Mesenchymal stem cell (in vitro differentiated cells and primary cell): ENCODE measurements around the gene CAPZB.

Experiments
- DNase-seq: peaks from one replicate; pipeline ENCODE4 v3.0.0-alpha.2; 2013
- H2AFZ ChIP-seq: one replicate; pipeline ENCODE4 v1.6.1; 2013; ENCODE audit warnings: low read depth, mild to moderate bottlenecking, control low read depth, inconsistent platforms, low read length, moderate library complexity
- H2AK5ac ChIP-seq: 2 replicates; pipeline ENCODE4 v1.6.1; 2013; ENCODE audit warnings: low read length, moderate library complexity, mild to moderate bottlenecking, inconsistent platforms; ENCODE audit not compliant: severe bottlenecking
- H2BK120ac ChIP-seq: one replicate; pipeline ENCODE4 v1.6.1; 2013; ENCODE audit warnings: low read depth, mild to moderate bottlenecking, inconsistent platforms, low read length, moderate library complexity
- H2BK12ac ChIP-seq, 2 experiments: one replicate each; pipeline ENCODE4 v1.6.1; 2013; ENCODE audit warnings: inconsistent platforms in 2 of 2, low read length in 2 of 2, mild to moderate bottlenecking in 2 of 2, moderate library complexity in 2 of 2, control low read depth in 1 of 2
- H2BK15ac ChIP-seq: one replicate; pipeline ENCODE4 v1.6.1; 2013; ENCODE audit warnings: mild to moderate bottlenecking, low read depth, inconsistent platforms; ENCODE audit not compliant: poor library complexity, severe bottlenecking
- H2BK5ac ChIP-seq: 2 replicates; pipeline ENCODE4 v1.6.1; 2013; ENCODE audit warnings: low read depth, mild to moderate bottlenecking, low read length, control low read depth, inconsistent platforms; ENCODE audit not compliant: poor library complexity, severe bottlenecking
- H3K14ac ChIP-seq, 2 experiments: one replicate each; pipeline ENCODE4 v1.6.1; 2013; ENCODE audit warnings: inconsistent platforms in 2 of 2, low read length in 2 of 2, control low read depth in 1 of 2, mild to moderate bottlenecking in 1 of 2, moderate library complexity in 1 of 2
- H3K18ac ChIP-seq, 2 experiments: one replicate each; pipeline ENCODE4 v1.6.1; 2013; ENCODE audit warnings: inconsistent platforms in 2 of 2, low read length in 2 of 2, control low read depth in 1 of 2, low read depth in 1 of 2, mild to moderate bottlenecking in 1 of 2
- H3K23ac ChIP-seq, 2 experiments: one replicate each; pipeline ENCODE4 v1.6.1; 2013; ENCODE audit warnings: inconsistent platforms in 2 of 2, low read length in 2 of 2, mild to moderate bottlenecking in 2 of 2, moderate library complexity in 2 of 2, control low read depth in 1 of 2
- H3K27ac ChIP-seq: 2 replicates; pipeline ENCODE4 v1.5.1; 2013; ENCODE audit warnings: mild to moderate bottlenecking, moderate library complexity, low read length, control low read depth, inconsistent platforms; ENCODE audit not compliant: poor library complexity, severe bottlenecking
- H3K27me3 ChIP-seq, 2 experiments: 2 replicates each; pipeline versions ENCODE4 v1.6.1 to v1.7.0; 2013; ENCODE audit warnings: low read length in 2 of 2, mild to moderate bottlenecking in 2 of 2, moderate library complexity in 2 of 2, control low read depth in 1 of 2, inconsistent platforms in 1 of 2; ENCODE audit not compliant: control insufficient read depth in 1 of 2, insufficient read depth in 1 of 2
- H3K36me3 ChIP-seq, 2 experiments: 2 replicates each; pipeline versions ENCODE4 v1.6.1 to v1.7.0; 2013; ENCODE audit warnings: low read length in 2 of 2, control low read depth in 1 of 2, inconsistent platforms in 1 of 2, low read depth in 1 of 2, mild to moderate bottlenecking in 1 of 2; ENCODE audit not compliant: insufficient read depth in 2 of 2, control insufficient read depth in 1 of 2
- H3K4ac ChIP-seq, 2 experiments: one replicate each; pipeline ENCODE4 v1.6.1; 2013; ENCODE audit warnings: inconsistent platforms in 2 of 2, low read length in 2 of 2, mild to moderate bottlenecking in 2 of 2, moderate library complexity in 2 of 2, control low read depth in 1 of 2, low read depth in 1 of 2
- H3K4me1 ChIP-seq: 2 replicates; pipeline ENCODE4 v1.6.1; 2013; ENCODE audit warnings: low read depth, low read length, control low read depth; ENCODE audit not compliant: control insufficient read depth, insufficient read depth
- H3K4me2 ChIP-seq: 2 replicates; pipeline ENCODE4 v1.6.1; 2013; ENCODE audit warnings: low read length, mild to moderate bottlenecking, inconsistent platforms; ENCODE audit not compliant: poor library complexity, severe bottlenecking
- H3K4me3 ChIP-seq, 2 experiments: 2 replicates each; pipeline versions ENCODE4 v1.5.1 to v1.7.0; 2013; ENCODE audit warnings: low read length in 2 of 2, mild to moderate bottlenecking in 2 of 2, control low read depth in 1 of 2, low read depth in 1 of 2; ENCODE audit not compliant: insufficient read depth in 1 of 2
- H3K79me1 ChIP-seq: replicated peaks from 2 replicates; pipeline ENCODE4 v1.6.1; 2013; ENCODE audit warnings: mild to moderate bottlenecking, control low read depth, low read length, inconsistent platforms; ENCODE audit not compliant: poor library complexity, severe bottlenecking
- H3K9ac ChIP-seq: 2 replicates; pipeline ENCODE4 v1.7.0; 2013; ENCODE audit warnings: mild to moderate bottlenecking, low read length, moderate library complexity
- H3K9me3 ChIP-seq: 2 replicates; pipeline ENCODE4 v1.7.0; 2013; ENCODE audit warnings: mild to moderate bottlenecking, low read length; ENCODE audit not compliant: control insufficient read depth
- H4K8ac ChIP-seq: one replicate; pipeline ENCODE4 v1.6.1; 2013; ENCODE audit warnings: inconsistent platforms, mild to moderate bottlenecking, low read length, moderate library complexity
- H4K91ac ChIP-seq: one replicate; pipeline ENCODE4 v1.6.1; 2013; ENCODE audit warnings: mild to moderate bottlenecking, low read length, inconsistent platforms
- WGBS: methylation state at CpG from one replicate; pipeline ENCODE4 v1.1.7; 2013; ENCODE audit warnings: mixed read lengths; 5-methylcytosine and 5-hydroxymethylcytosine counted together

CAPZB gene

GRCh38 chr1:19453741-19454201, 31.6 kb downstream of the CAPZB start:
- Histone ChIP-seq H2BK15ac (no peak overlapping the region), H2BK120ac (no peak overlapping the region), H4K91ac (no peak overlapping the region), H2AFZ (no peak overlapping the region), H3K36me3 (peaks cover 0 to 3% of the 10 kb centered on the region in 2 experiments), H3K4me3 (peak overlapping the region in 1 of 2 experiments; percentile 10), H3K4ac (no peak overlapping the region), H3K14ac (peak overlapping the region in 1 of 2 experiments; percentile 35), H3K27me3 (no peaks in the 10 kb centered on the region), H2BK12ac (no peak overlapping the region), H3K4me2 (no peak overlapping the region), H3K27ac (peak overlapping the region; percentile 34), H3K4me1 (peaks cover 47% of the 10 kb centered on the region), H3K18ac (peak overlapping the region in 1 of 2 experiments; percentile 19), H3K79me1 (no peaks in the 10 kb centered on the region), H3K23ac (no peak overlapping the region), H2AK5ac (peak overlapping the region; percentile 7), H4K8ac (no peak overlapping the region), H2BK5ac (no peak overlapping the region), H3K9ac (peak overlapping the region; percentile 88), H3K9me3 (no peaks in the 10 kb centered on the region)
- 49% methylated on average over 3 of the region's 3 CpGs for WGBS
- DNase-seq: no peak

DNA sequence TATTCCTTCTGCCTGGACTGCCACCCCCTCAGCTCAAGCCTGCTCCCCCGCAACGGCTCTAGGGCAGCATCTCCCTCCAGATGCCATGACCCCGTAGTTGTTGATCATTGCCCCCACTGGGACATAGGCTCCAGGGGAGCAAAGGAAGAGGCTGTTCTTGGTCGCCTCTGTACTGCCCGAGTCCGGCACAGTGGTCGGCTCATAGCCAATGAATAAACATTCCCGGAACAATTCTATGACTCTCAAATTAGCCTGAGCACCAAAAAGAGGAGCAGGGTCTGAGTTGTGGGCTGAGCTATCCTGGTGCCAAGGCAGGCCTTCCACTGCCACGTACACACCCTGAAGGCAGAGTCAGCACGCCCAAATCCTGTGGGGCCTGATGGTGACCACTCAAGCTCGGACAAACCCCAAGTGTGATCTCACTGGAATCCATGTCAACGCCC, 33.1 kb downstream of the CAPZB start:
- H4K8ac ChIP-seq: no peak overlapping the region

GRCh38 chr1:19450811-19451515, 34.4 kb downstream of the CAPZB start:
- Histone ChIP-seq H3K4me2 (no peak overlapping the region), H4K8ac (no peak overlapping the region), H3K14ac (no peak overlapping the region), H3K18ac (peak overlapping the region in 1 of 2 experiments; percentile 3), H3K4me1 (peaks cover 55% of the 10 kb centered on the region), H3K9me3 (no peaks in the 10 kb centered on the region), H4K91ac (no peak overlapping the region), H3K27ac (peak overlapping the region; percentile 78), H2BK5ac (no peak overlapping the region), H3K9ac (peak overlapping the region; percentile 88), H3K36me3 (peaks cover 6 to 11% of the 10 kb centered on the region in 2 experiments), H3K4ac (peak overlapping the region in 1 of 2 experiments; percentile 41), H2AFZ (no peak overlapping the region), H3K79me1 (peaks cover 2% of the 10 kb centered on the region), H3K4me3 (peak overlapping the region in 1 of 2 experiments; percentile 68), H2BK15ac (no peak overlapping the region), H3K23ac (no peak overlapping the region), H2BK12ac (no peak overlapping the region), H2AK5ac (no peak overlapping the region), H3K27me3 (no peaks in the 10 kb centered on the region), H2BK120ac (no peak overlapping the region)
- peak; percentile 97 for DNase-seq
- WGBS: 81% methylated on average over 6 of the region's 6 CpGs

More for the DNA sequence above, 33.1 kb downstream of the CAPZB start:
- Histone ChIP-seq H4K91ac (no peak overlapping the region), H3K18ac (peak overlapping the region in 1 of 2 experiments; percentile 40), H3K27me3 (no peaks in the 10 kb centered on the region), H3K4ac (no peak overlapping the region), H2BK12ac (peak overlapping the region in 1 of 2 experiments; percentile 45), H3K23ac (no peak overlapping the region), H3K27ac (peak overlapping the region; percentile 34), H3K4me2 (no peak overlapping the region), H2BK15ac (peak overlapping the region; percentile 31), H3K9ac (peak overlapping the region; percentile 88), H3K14ac (peak overlapping the region in 1 of 2 experiments; percentile 89), H3K4me1 (peaks cover 59% of the 10 kb centered on the region), H2AK5ac (peak overlapping the region; percentile 57), H3K4me3 (peak overlapping the region in 1 of 2 experiments; percentile 65), H2BK5ac (no peak overlapping the region), H2BK120ac (no peak overlapping the region), H3K79me1 (peaks cover 2% of the 10 kb centered on the region), H3K36me3 (peaks cover 2 to 11% of the 10 kb centered on the region in 2 experiments), H2AFZ (no peak overlapping the region), H3K9me3 (no peaks in the 10 kb centered on the region)
- no peak for DNase-seq
- WGBS: 86% methylated on average over 11 of the region's 12 CpGs

DNA sequence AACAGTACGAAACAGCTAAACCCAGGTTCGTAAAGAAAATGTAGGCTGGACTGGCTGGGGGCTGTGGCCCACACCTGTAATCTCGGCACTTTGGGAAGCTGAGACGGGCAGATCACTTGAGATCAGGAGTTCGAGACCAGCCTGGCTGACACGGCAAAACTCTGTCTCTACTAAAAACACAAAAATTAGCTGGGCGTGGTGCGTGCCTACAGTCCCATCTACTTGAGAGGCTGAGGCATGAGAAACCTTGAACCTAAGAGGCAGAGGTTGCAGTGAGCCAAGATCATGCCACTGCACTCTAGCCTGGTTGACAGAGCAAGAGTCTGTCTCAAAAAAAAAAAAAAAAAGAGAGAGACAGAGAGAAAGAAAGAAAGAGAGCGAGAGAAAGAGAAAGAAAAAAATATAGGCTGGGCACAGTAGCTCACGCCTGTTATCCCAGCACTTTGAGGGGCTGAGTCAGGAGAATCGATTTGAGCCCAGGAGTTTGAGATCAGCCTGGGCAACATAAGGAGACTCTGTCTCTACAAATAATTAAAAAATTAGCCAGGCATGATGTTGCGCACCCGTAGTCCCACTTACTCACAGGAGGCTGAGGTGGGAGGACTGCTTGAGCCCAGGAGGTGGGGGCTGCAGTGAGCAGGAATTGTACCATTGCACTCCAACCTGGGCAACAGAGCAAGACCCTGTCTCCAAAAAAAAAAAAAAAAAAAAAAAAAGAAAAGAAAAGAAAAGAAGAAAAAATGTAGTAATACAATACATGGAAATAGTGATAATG, 35.7 kb downstream of the CAPZB start:
- H3K36me3 ChIP-seq: peaks cover 11% of the 10 kb centered on the region in 2 experiments
- no peak for DNase-seq
- H3K9ac ChIP-seq: peak overlapping the region; percentile 88
- H4K91ac ChIP-seq: no peak overlapping the region
- H3K79me1 ChIP-seq: peaks cover 2% of the 10 kb centered on the region
- H3K4ac ChIP-seq: peak overlapping the region in 1 of 2 experiments; percentile 1
- H3K4me1 ChIP-seq: peaks cover 50% of the 10 kb centered on the region
- H3K27me3 ChIP-seq: no peaks in the 10 kb centered on the region
- no peak overlapping the region for H3K23ac ChIP-seq
- H2AK5ac ChIP-seq: no peak overlapping the region
- peak overlapping the region in 1 of 2 experiments; percentile 87 for H2BK12ac ChIP-seq
- H2BK120ac ChIP-seq: no peak overlapping the region
- H2BK15ac ChIP-seq: no peak overlapping the region
- peak overlapping the region; percentile 16 for H4K8ac ChIP-seq
- H3K18ac ChIP-seq: peak overlapping the region; percentile 5 to 48
- no peaks in the 10 kb centered on the region for H3K9me3 ChIP-seq
- H3K27ac ChIP-seq: peak overlapping the region; percentile 78
- H3K14ac ChIP-seq: no peak overlapping the region
- WGBS: 79% methylated on average over 12 of the region's 13 CpGs
- H3K4me2 ChIP-seq: no peak overlapping the region
- no peak overlapping the region for H2AFZ ChIP-seq
- peak overlapping the region in 1 of 2 experiments; percentile 54 for H3K4me3 ChIP-seq
- H2BK5ac ChIP-seq: no peak overlapping the region
